B cell (primary cell): ENCODE results near the gene ATRNL1.

Experiments used
- CTCF ChIP-seq: fragments of 200-600 bp; IDR thresholded peaks from one replicate; pipeline ENCODE4 v1.8.0; 2022; ENCODE audit warnings: antibody characterized with exemption, mild to moderate bottlenecking
- EZH2 ChIP-seq: IDR thresholded peaks from 2 replicates; pipeline ENCODE4 v1.6.1; 2012; ENCODE audit warnings: borderline replicate concordance, low read depth, mild to moderate bottlenecking, moderate library complexity, low read length; ENCODE audit not compliant: insufficient read depth, poor library complexity, severe bottlenecking

GRCh38 chr10:115981081-115981480 is 887.9 kb downstream of the ATRNL1 start:
- no peak for TF ChIP-seq EZH2
- no peak for TF ChIP-seq CTCF
